ENCODE measurements around the gene RAP1A. TPM values are rescaled to one million over a fixed set of nuclear protein-coding genes. Genes with fewer than 3 reads are reported as not detected.

RAP1A gene
- total RNA-seq, 1 experiment from 2014 or later: 25.4 TPM

DNA sequence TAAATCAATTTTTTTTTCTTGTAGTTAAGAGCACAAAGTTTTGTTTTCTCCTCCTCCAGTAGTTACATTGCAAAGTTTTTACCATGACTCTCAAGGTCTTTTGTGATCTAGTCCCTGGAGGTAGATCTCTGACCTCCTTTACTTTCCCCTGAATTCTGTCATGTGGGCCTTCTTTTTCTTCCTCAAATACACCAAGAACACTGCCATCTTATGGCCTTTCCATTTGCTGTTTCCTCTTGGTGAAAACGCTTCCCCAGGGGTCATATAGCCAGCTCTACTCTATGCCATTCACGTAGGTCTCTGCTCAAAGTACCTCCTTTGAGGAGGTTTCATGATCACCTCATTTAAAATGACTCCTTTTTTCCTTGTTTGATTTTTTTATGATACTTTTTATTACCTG lies 138.8 kb downstream of the RAP1A start (continued):
- TF ChIP-seq, protein P1, sequence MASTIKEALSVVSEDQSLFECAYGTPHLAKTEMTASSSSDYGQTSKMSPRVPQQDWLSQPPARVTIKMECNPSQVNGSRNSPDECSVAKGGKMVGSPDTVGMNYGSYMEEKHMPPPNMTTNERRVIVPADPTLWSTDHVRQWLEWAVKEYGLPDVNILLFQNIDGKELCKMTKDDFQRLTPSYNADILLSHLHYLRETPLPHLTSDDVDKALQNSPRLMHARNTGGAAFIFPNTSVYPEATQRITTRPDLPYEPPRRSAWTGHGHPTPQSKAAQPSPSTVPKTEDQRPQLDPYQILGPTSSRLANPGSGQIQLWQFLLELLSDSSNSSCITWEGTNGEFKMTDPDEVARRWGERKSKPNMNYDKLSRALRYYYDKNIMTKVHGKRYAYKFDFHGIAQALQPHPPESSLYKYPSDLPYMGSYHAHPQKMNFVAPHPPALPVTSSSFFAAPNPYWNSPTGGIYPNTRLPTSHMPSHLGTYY (CRISPR knock-in tag; IDR thresholded peaks at IDR 0.05): no peak
- TF ChIP-seq, protein P2, sequence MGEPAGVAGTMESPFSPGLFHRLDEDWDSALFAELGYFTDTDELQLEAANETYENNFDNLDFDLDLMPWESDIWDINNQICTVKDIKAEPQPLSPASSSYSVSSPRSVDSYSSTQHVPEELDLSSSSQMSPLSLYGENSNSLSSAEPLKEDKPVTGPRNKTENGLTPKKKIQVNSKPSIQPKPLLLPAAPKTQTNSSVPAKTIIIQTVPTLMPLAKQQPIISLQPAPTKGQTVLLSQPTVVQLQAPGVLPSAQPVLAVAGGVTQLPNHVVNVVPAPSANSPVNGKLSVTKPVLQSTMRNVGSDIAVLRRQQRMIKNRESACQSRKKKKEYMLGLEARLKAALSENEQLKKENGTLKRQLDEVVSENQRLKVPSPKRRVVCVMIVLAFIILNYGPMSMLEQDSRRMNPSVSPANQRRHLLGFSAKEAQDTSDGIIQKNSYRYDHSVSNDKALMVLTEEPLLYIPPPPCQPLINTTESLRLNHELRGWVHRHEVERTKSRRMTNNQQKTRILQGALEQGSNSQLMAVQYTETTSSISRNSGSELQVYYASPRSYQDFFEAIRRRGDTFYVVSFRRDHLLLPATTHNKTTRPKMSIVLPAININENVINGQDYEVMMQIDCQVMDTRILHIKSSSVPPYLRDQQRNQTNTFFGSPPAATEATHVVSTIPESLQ (CRISPR knock-in tag; IDR thresholded peaks at IDR 0.05): no peak
- TF ChIP-seq ZBTB21 (CRISPR knock-in tag; IDR thresholded peaks at IDR 0.05; ENCODE audit: borderline replicate concordance): no peak
- no peak for TF ChIP-seq CDX4 (CRISPR knock-in tag; IDR thresholded peaks at IDR 0.05; ENCODE audit: borderline replicate concordance)
- no peak for TF ChIP-seq ZNF423 (CRISPR knock-in tag; IDR thresholded peaks at IDR 0.05)
- TF ChIP-seq ELF4 (CRISPR knock-in tag; IDR thresholded peaks at IDR 0.05; ENCODE audit: low read depth): no peak
- TF ChIP-seq SOX15 (CRISPR knock-in tag; IDR thresholded peaks at IDR 0.05): no peak
- no peak for TF ChIP-seq ZMAT4 (CRISPR knock-in tag; IDR thresholded peaks at IDR 0.05)
- TF ChIP-seq JUN (CRISPR knock-in tag; IDR thresholded peaks at IDR 0.05): no peak
- no peak for TF ChIP-seq ZNF396 (CRISPR knock-in tag; IDR thresholded peaks at IDR 0.05; ENCODE audit: borderline replicate concordance)

DNA sequence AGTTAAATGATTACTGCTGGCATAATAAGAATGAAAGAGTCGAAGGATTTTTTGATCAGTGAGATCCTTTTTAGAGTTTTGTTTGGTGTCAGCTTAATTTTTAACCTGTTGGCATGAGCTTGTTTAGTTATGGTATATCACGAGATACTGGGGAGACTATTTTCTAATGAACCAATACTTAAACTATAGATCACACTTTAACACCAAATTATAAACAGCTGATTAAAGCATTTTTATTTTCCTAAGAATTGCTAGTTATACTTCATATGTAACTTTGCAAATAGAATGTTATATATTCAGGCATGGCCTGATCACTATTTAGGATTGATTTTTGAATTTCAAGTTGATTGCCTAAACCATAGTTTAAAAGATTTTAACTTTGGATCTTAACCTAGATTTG lies 142.1 kb downstream of the RAP1A start:
- ATAC-seq (no peak), DNase-seq (ENCODE audit: low spot score) (no peak)
- H3K4me3 Mint-ChIP-seq: no peak overlapping the region
- TF ChIP-seq ZBTB21 (CRISPR knock-in tag; IDR thresholded peaks at IDR 0.05; ENCODE audit: borderline replicate concordance) (no peak), ZNF512 (CRISPR knock-in tag; IDR thresholded peaks at IDR 0.05; ENCODE audit: borderline replicate concordance) (no peak), NR2C2 (CRISPR knock-in tag; IDR thresholded peaks at IDR 0.05) (no peak), FOXK1 (CRISPR knock-in tag; IDR thresholded peaks at IDR 0.05) (no peak), ZNF396 (CRISPR knock-in tag; IDR thresholded peaks at IDR 0.05; ENCODE audit: borderline replicate concordance) (no peak), NFATC4 (CRISPR knock-in tag; IDR thresholded peaks at IDR 0.05) (no peak)
- TF ChIP-seq, protein P3, sequence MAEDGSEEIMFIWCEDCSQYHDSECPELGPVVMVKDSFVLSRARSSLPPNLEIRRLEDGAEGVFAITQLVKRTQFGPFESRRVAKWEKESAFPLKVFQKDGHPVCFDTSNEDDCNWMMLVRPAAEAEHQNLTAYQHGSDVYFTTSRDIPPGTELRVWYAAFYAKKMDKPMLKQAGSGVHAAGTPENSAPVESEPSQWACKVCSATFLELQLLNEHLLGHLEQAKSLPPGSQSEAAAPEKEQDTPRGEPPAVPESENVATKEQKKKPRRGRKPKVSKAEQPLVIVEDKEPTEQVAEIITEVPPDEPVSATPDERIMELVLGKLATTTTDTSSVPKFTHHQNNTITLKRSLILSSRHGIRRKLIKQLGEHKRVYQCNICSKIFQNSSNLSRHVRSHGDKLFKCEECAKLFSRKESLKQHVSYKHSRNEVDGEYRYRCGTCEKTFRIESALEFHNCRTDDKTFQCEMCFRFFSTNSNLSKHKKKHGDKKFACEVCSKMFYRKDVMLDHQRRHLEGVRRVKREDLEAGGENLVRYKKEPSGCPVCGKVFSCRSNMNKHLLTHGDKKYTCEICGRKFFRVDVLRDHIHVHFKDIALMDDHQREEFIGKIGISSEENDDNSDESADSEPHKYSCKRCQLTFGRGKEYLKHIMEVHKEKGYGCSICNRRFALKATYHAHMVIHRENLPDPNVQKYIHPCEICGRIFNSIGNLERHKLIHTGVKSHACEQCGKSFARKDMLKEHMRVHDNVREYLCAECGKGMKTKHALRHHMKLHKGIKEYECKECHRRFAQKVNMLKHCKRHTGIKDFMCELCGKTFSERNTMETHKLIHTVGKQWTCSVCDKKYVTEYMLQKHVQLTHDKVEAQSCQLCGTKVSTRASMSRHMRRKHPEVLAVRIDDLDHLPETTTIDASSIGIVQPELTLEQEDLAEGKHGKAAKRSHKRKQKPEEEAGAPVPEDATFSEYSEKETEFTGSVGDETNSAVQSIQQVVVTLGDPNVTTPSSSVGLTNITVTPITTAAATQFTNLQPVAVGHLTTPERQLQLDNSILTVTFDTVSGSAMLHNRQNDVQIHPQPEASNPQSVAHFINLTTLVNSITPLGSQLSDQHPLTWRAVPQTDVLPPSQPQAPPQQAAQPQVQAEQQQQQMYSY (CRISPR knock-in tag; IDR thresholded peaks at IDR 0.05): no peak
- TF ChIP-seq, protein P4, sequence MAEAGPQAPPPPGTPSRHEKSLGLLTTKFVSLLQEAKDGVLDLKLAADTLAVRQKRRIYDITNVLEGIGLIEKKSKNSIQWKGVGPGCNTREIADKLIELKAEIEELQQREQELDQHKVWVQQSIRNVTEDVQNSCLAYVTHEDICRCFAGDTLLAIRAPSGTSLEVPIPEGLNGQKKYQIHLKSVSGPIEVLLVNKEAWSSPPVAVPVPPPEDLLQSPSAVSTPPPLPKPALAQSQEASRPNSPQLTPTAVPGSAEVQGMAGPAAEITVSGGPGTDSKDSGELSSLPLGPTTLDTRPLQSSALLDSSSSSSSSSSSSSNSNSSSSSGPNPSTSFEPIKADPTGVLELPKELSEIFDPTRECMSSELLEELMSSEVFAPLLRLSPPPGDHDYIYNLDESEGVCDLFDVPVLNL (CRISPR knock-in tag; IDR thresholded peaks at IDR 0.05; ENCODE audit: borderline replicate concordance, low read depth): no peak
- TF ChIP-seq, protein P5, sequence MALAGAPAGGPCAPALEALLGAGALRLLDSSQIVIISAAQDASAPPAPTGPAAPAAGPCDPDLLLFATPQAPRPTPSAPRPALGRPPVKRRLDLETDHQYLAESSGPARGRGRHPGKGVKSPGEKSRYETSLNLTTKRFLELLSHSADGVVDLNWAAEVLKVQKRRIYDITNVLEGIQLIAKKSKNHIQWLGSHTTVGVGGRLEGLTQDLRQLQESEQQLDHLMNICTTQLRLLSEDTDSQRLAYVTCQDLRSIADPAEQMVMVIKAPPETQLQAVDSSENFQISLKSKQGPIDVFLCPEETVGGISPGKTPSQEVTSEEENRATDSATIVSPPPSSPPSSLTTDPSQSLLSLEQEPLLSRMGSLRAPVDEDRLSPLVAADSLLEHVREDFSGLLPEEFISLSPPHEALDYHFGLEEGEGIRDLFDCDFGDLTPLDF (CRISPR knock-in tag; IDR thresholded peaks at IDR 0.05): no peak
- H3K36me3 Mint-ChIP-seq: peaks cover 67% of the 10 kb centered on the region
- H3K27ac Mint-ChIP-seq: no peak overlapping the region
- peaks cover 12% of the 10 kb centered on the region for H3K4me1 Mint-ChIP-seq
- H3K9me3 Mint-ChIP-seq: no peaks in the 10 kb centered on the region
- ChIA-PET CTCF (no interaction called here), POLR2A (no interaction called here)
- H3K27me3 Mint-ChIP-seq (ENCODE audit: low read depth): no peaks in the 10 kb centered on the region
